ENCODE measurements around the gene ZIK1. TPM values are rescaled to one million over a fixed set of nuclear protein-coding genes. Genes with fewer than 3 reads are reported as not detected.

The ZIK1 gene
- total and polyA plus RNA-seq, 5 donors from 2014 or later: 3.4 to 10.2 (median 7.0) TPM

DNA sequence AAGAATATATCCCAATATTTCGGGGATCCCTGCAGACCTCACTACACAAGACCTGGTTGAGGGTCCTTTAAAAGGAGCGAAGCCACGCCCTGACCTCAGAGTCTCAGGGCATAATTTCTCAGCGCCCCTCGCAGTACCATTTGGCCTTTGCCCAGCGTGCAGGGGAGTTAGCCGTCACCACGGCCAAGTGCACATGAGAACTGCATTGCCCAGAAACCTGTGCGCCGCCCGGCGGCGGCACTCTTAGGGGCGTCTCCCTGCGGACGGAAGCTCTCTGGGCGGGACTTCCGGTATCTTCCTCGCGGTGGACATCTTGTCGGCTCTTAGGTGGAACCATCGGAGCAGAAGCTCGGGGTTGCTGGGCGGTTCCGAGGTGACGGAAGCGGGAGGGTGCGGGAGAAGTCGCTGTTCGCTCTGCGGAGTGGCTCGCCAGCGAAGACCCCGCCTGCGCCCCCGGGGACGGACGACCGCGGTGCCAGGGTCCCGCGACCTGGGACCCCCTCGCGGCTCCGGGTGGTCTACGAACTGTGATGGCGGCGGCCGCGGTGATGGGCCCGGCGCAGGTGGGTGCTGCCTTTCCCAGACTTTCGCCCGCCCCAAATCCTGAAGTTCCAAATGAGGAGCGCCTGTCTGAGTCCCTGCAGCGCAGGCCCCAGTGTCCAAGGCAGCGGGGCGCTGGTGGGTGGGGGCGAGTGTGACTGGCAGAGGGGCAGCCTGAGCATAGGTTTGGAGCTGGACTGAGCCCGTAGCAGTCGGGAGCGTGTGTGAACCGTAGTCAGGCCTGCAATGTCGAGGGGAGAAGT lies 30.2 kb downstream of the ZIK1 start, which contains the start of gene ZNF134:
TSS of gene ZNF134 (plus strand) at position 302 of the 803 bp plus-strand sequence. CDS start 5,227 bp downstream, outside the sequence.
- Histone ChIP-seq H3K27ac (ENCODE audit: insufficient read depth, low read length, poor library complexity, severe bottlenecking) (peak within 1 kb of the TSS; percentile 54), H3K4me3 (ENCODE audit: low read depth, low read length) (peak within 1 kb of the TSS; percentile 82), H3K4me1 (ENCODE audit: control insufficient read depth, insufficient read depth, low read length, poor library complexity, severe bottlenecking) (peaks cover 14% of the 10 kb centered on the region), H3K27me3 (ENCODE audit: control insufficient read depth, insufficient read depth, low read length) (no peaks in the 10 kb centered on the region), H3K36me3 (ENCODE audit: control insufficient read depth, insufficient read depth, low read length) (peaks cover 38% of the 10 kb centered on the region), H3K9me3 (ENCODE audit: control insufficient read depth in 2 of 2, low read length in 2 of 2) (peaks cover 52 to 76% of the 10 kb centered on the region in 2 experiments)
- H3K4me1 Mint-ChIP-seq: peaks cover 5 to 39% (median 6%) of the 10 kb centered on the region in 4 donors
- peak within 1 kb of the TSS; percentile 83 to 89 (median 88) for H3K27ac Mint-ChIP-seq
- ATAC-seq (ENCODE audit: low read depth in 2 of 2) (peak; percentile 98 to 99), DNase-seq (peak; percentile 79 to 97 (median 86))
- peaks cover 45% of the 10 kb centered on the region for H3K36me3 Mint-ChIP-seq
- H3K27me3 Mint-ChIP-seq: no peaks in the 10 kb centered on the region
- H3K4me3 Mint-ChIP-seq: peak within 1 kb of the TSS; percentile 77 to 95 (median 91)
- H3K9me3 Mint-ChIP-seq: peaks cover 0 to 61% (median 43%) of the 10 kb centered on the region in 7 donors

DNA sequence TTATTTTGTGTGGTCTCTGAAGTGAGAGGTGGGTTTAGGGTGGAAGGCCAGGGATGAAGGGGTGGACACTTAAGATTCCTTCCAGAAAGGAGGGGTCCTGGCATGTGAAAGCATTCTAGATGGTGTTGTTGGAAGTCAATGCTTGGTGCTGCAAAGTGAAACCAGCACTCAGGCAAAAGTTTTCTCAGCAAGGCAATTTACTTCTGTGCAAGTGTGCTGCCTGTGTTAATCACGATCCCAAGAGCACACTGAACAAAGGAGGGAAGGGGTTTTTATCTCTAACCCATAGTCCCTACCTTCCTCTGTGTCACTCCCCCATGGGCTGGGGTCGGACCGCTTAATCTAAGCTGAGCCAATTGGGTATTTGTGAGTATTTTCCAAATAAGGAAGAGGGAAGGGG lies 31.4 kb downstream of the ZIK1 start:
- Histone ChIP-seq H3K4me3 (ENCODE audit: low read depth, low read length) (peak overlapping the region; percentile 82), H3K27me3 (ENCODE audit: control insufficient read depth, insufficient read depth, low read length) (no peaks in the 10 kb centered on the region), H3K9me3 (ENCODE audit: control insufficient read depth in 2 of 2, low read length in 2 of 2) (peaks cover 64 to 76% of the 10 kb centered on the region in 2 experiments), H3K4me1 (ENCODE audit: control insufficient read depth, insufficient read depth, low read length, poor library complexity, severe bottlenecking) (peaks cover 14% of the 10 kb centered on the region), H3K36me3 (ENCODE audit: control insufficient read depth, insufficient read depth, low read length) (peaks cover 50% of the 10 kb centered on the region), H3K27ac (ENCODE audit: insufficient read depth, low read length, poor library complexity, severe bottlenecking) (no peak overlapping the region)
- Mint-ChIP-seq H3K9me3 (peaks cover 0 to 69% (median 49%) of the 10 kb centered on the region in 7 donors), H3K4me1 (peaks cover 5 to 39% (median 6%) of the 10 kb centered on the region in 4 donors), H3K27ac (peak overlapping the region; percentile 83 to 89 (median 88)), H3K4me3 (peak overlapping the region; percentile 77 to 95 (median 91)), H3K27me3 (no peaks in the 10 kb centered on the region), H3K36me3 (peaks cover 57% of the 10 kb centered on the region)
- DNase-seq (no peak), ATAC-seq (ENCODE audit: low read depth in 2 of 2) (no peak)

DNA sequence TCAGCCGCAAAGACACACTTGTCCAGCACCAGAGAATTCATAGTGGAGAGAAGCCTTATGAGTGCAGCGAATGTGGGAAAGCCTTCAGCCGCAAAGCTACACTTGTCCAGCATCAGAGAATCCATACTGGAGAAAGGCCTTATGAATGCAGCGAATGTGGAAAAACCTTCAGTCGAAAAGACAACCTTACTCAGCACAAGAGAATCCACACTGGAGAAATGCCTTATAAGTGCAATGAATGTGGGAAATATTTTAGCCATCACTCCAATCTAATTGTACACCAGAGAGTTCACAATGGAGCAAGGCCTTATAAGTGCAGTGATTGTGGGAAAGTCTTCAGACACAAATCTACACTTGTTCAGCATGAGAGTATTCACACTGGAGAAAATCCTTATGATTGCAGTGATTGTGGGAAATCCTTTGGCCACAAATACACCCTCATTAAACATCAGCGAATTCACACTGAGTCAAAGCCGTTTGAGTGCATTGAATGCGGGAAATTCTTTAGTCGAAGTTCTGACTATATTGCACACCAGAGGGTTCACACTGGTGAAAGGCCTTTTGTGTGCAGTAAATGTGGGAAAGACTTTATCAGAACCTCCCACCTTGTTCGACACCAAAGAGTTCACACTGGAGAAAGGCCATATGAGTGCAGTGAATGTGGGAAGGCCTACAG lies 36.9 kb downstream of the ZIK1 start:
- H3K9me3 ChIP-seq (ENCODE audit: control insufficient read depth in 2 of 2, low read length in 2 of 2): peaks cover 90 to 100% of the 10 kb centered on the region in 2 experiments
- Mint-ChIP-seq H3K36me3 (peaks cover 69% of the 10 kb centered on the region), H3K9me3 (peaks cover 0 to 92% (median 51%) of the 10 kb centered on the region in 7 donors), H3K27ac (no peak overlapping the region), H3K4me1 (peaks cover 0 to 18% (median under 1%) of the 10 kb centered on the region in 4 donors), H3K27me3 (no peaks in the 10 kb centered on the region), H3K4me3 (peak overlapping the region in 1 of 4 donors; percentile 25)
- ATAC-seq (ENCODE audit: low read depth in 2 of 2) (no peak), DNase-seq (no peak)
- no peaks in the 10 kb centered on the region for H3K4me1 ChIP-seq (ENCODE audit: control insufficient read depth, insufficient read depth, low read length, poor library complexity, severe bottlenecking)
- H3K27me3 ChIP-seq (ENCODE audit: control insufficient read depth, insufficient read depth, low read length): no peaks in the 10 kb centered on the region
- no peak overlapping the region for H3K27ac ChIP-seq (ENCODE audit: insufficient read depth, low read length, poor library complexity, severe bottlenecking)
- H3K4me3 ChIP-seq (ENCODE audit: low read depth, low read length): peak overlapping the region; percentile 21
- H3K36me3 ChIP-seq (ENCODE audit: control insufficient read depth, insufficient read depth, low read length): peaks cover 68% of the 10 kb centered on the region

DNA sequence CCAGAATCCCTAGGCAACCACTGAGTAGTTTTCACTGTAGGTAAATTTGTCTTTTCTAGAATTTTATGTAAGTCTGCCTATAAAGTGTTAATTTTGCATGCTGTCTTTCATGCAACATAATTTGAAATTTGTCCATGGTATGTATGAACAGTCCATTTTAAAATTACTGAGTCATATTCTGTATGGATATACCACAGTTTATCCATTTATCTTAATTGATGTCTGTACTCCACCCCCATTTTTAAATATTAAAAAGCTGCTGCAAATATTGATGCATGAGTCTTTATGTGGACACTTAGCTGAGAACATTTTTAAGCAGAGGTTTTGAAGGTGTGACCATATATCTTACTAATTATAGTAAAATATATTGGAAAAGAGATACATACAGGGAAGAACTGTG lies 39.1 kb downstream of the ZIK1 start:
- Mint-ChIP-seq H3K27ac (no peak overlapping the region), H3K4me1 (peaks cover 0 to 4% (median 0%) of the 10 kb centered on the region in 4 donors), H3K9me3 (peaks cover 0 to 86% (median 43%) of the 10 kb centered on the region in 7 donors), H3K36me3 (peaks cover 48% of the 10 kb centered on the region), H3K27me3 (no peaks in the 10 kb centered on the region), H3K4me3 (no peak overlapping the region)
- Histone ChIP-seq H3K9me3 (ENCODE audit: control insufficient read depth in 2 of 2, low read length in 2 of 2) (peaks cover 80 to 98% of the 10 kb centered on the region in 2 experiments), H3K36me3 (ENCODE audit: control insufficient read depth, insufficient read depth, low read length) (peaks cover 45% of the 10 kb centered on the region), H3K27me3 (ENCODE audit: control insufficient read depth, insufficient read depth, low read length) (no peaks in the 10 kb centered on the region), H3K4me3 (ENCODE audit: low read depth, low read length) (peak overlapping the region; percentile 0), H3K27ac (ENCODE audit: insufficient read depth, low read length, poor library complexity, severe bottlenecking) (no peak overlapping the region), H3K4me1 (ENCODE audit: control insufficient read depth, insufficient read depth, low read length, poor library complexity, severe bottlenecking) (no peaks in the 10 kb centered on the region)
- DNase-seq (no peak), ATAC-seq (ENCODE audit: low read depth in 2 of 2) (no peak)

DNA sequence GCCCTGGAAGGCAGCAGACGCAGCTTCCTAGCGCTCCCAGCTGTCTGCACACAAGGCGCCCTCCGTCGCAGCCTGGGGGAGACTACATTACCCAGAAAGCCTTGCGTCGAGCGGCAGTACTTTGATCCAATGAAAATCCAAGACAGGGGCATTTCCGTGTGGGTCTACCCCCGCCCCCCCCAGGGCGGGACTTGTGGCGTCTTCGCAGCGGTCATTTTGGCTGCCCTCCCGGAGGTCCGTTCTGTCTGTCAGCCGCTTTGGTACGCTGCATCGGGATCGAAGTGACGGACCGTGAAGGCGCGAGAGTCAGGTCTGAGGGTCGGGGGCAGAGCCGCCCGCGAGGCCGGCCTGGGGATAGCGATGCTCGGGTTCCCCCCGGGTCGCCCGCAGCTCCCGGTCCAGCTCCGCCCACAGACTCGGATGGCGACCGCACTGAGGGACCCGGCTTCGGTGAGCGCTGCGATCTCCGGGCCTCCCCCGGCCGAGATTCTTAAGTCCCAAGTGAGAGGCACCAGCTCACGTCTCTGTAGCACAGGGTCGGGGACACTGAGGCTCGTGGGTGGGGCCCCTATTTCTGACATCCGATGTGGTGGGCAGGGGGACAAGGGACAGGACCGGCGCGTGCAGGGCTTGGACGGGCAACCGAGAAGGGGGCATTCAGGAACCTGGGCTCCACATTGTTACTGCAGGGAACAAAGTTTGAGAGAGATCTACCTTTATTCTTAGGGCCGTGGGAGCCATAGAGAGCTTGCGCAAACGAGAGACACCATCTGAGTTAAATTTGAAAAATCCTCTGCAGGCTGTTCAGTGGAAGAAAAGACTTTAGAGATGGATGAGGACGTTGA lies 49.3 kb downstream of the ZIK1 start, which contains the start of gene ZNF211:
TSS of gene ZNF211 (plus strand) at position 182 of the 845 bp plus-strand sequence. CDS start at position 361, 179 bp downstream.
- peak; percentile 80 to 95 (median 87) for DNase-seq
- H3K36me3 ChIP-seq (ENCODE audit: control insufficient read depth, insufficient read depth, low read length): peaks cover 41% of the 10 kb centered on the region
- peaks cover 17 to 28% (median 21%) of the 10 kb centered on the region in 4 donors for H3K4me1 Mint-ChIP-seq
- peaks cover 0 to 43% (median 19%) of the 10 kb centered on the region in 7 donors for H3K9me3 Mint-ChIP-seq
- H3K4me1 ChIP-seq (ENCODE audit: control insufficient read depth, insufficient read depth, low read length, poor library complexity, severe bottlenecking): peaks cover 15% of the 10 kb centered on the region
- H3K9me3 ChIP-seq (ENCODE audit: control insufficient read depth in 2 of 2, low read length in 2 of 2): peaks cover 43 to 45% of the 10 kb centered on the region in 2 experiments
- peaks cover 44% of the 10 kb centered on the region for H3K36me3 Mint-ChIP-seq
- H3K27me3 ChIP-seq (ENCODE audit: control insufficient read depth, insufficient read depth, low read length): no peaks in the 10 kb centered on the region
- H3K27ac Mint-ChIP-seq: peak within 1 kb of the TSS; percentile 91 to 94 (median 91)
- peak within 1 kb of the TSS; percentile 78 for H3K27ac ChIP-seq (ENCODE audit: insufficient read depth, low read length, poor library complexity, severe bottlenecking)
- peak; percentile 100 for ATAC-seq (ENCODE audit: low read depth in 2 of 2)
- peak within 1 kb of the TSS; percentile 95 to 98 (median 98) for H3K4me3 Mint-ChIP-seq
- peak within 1 kb of the TSS; percentile 79 for H3K4me3 ChIP-seq (ENCODE audit: low read depth, low read length)
- H3K27me3 Mint-ChIP-seq: no peaks in the 10 kb centered on the region

DNA sequence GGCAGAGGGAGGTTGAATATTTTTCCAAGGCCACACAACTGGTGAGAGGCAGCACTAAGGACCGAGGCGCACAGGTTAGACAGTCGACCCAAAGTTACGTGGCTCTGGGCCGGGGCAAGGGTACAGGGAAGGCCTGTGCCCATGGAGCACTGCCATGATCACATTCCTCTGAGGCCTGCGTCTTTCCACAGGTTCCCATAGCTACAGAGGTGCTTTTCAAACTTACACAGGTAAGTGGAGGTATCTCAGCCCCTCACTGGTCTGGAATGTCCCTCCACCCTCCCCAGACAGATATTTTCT lies 49.8 kb downstream of the ZIK1 start:
- Mint-ChIP-seq H3K4me1 (peaks cover 17 to 28% (median 24%) of the 10 kb centered on the region in 4 donors), H3K27ac (peak overlapping the region in 2 of 3 donors; percentile 91 to 94), H3K36me3 (peaks cover 50% of the 10 kb centered on the region), H3K9me3 (peaks cover 0 to 49% (median 23%) of the 10 kb centered on the region in 7 donors), H3K27me3 (no peaks in the 10 kb centered on the region), H3K4me3 (peak overlapping the region; percentile 95 to 98 (median 98))
- H3K4me3 ChIP-seq (ENCODE audit: low read depth, low read length): peak overlapping the region; percentile 79
- DNase-seq (no peak), ATAC-seq (ENCODE audit: low read depth in 2 of 2) (no peak)
- peaks cover 47% of the 10 kb centered on the region for H3K36me3 ChIP-seq (ENCODE audit: control insufficient read depth, insufficient read depth, low read length)
- no peaks in the 10 kb centered on the region for H3K27me3 ChIP-seq (ENCODE audit: control insufficient read depth, insufficient read depth, low read length)
- H3K9me3 ChIP-seq (ENCODE audit: control insufficient read depth in 2 of 2, low read length in 2 of 2): peaks cover 43 to 46% of the 10 kb centered on the region in 2 experiments
- no peak overlapping the region for H3K27ac ChIP-seq (ENCODE audit: insufficient read depth, low read length, poor library complexity, severe bottlenecking)
- peaks cover 15% of the 10 kb centered on the region for H3K4me1 ChIP-seq (ENCODE audit: control insufficient read depth, insufficient read depth, low read length, poor library complexity, severe bottlenecking)

DNA sequence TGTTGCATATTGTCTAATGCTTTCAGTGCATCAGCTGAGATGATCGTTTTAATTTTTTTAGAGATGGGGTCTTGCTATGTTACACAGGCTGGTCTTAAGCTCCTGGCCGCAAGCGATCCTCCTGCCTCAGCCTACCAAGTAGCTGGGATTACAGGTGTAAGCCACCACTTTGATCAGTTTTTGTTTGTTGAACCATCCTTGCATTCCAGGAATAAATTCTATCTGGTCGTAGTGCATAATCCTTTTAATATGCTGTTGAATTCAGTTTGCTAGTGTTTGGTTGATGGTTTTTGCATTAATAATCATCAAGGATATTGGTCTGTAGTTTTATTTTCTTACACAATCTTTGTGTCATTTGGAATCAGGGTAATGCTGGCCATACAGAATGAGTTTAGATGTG lies 53.4 kb downstream of the ZIK1 start:
- Mint-ChIP-seq H3K4me3 (peak overlapping the region in 1 of 4 donors; percentile 65), H3K27me3 (no peaks in the 10 kb centered on the region), H3K27ac (no peak overlapping the region), H3K36me3 (peaks cover 83% of the 10 kb centered on the region), H3K4me1 (peaks cover 17 to 27% (median 23%) of the 10 kb centered on the region in 4 donors), H3K9me3 (peaks cover 6 to 71% (median 47%) of the 10 kb centered on the region in 7 donors)
- Histone ChIP-seq H3K27ac (ENCODE audit: insufficient read depth, low read length, poor library complexity, severe bottlenecking) (no peak overlapping the region), H3K4me3 (ENCODE audit: low read depth, low read length) (no peak overlapping the region), H3K4me1 (ENCODE audit: control insufficient read depth, insufficient read depth, low read length, poor library complexity, severe bottlenecking) (peaks cover 15% of the 10 kb centered on the region), H3K27me3 (ENCODE audit: control insufficient read depth, insufficient read depth, low read length) (no peaks in the 10 kb centered on the region), H3K36me3 (ENCODE audit: control insufficient read depth, insufficient read depth, low read length) (peaks cover 82% of the 10 kb centered on the region), H3K9me3 (ENCODE audit: control insufficient read depth in 2 of 2, low read length in 2 of 2) (peaks cover 75% of the 10 kb centered on the region in 2 experiments)
- DNase-seq (no peak), ATAC-seq (ENCODE audit: low read depth in 2 of 2) (no peak)

Measured in CD4-positive, CD25-positive, alpha-beta regulatory T cell (primary cell).